Omental fat pad (tissue), 4 donors: ENCODE data around the gene SRA1. TPM values are rescaled to one million over a fixed set of nuclear protein-coding genes. Genes with fewer than 3 reads are reported as not detected.

Experiments used
- ATAC-seq: fragments of 150-250 bp; one replicate; pipeline ENCODE4 v1.9.1; 2016; ENCODE audit warnings: mild to moderate bottlenecking, moderate library complexity; ENCODE audit not compliant: low FRiP score
- DNase-seq: peaks from one replicate; pipeline ENCODE4 v3.0.0-alpha.2; 2019; ENCODE audit warnings: low spot score
- CTCF ChIP-seq, 3 donors: fragments of 450-650 bp; IDR thresholded peaks; one replicate each; pipeline ENCODE4 v1.5.1; 2016 to 2017; ENCODE audit warnings: antibody characterized with exemption in 3 of 3, mild to moderate bottlenecking in 3 of 3, moderate library complexity in 2 of 3
- total RNA-seq, 4 donors: library from RNA; depleted of rRNA; stranded (reverse); fragments of >200 nt; gene quantifications; one replicate each; pipeline ENCODE4 v1.1.0, GENCODE V29; 2016

SRA1 gene
- total RNA-seq, 4 donors from 2014 or later = 18.1 to 44.2 (median 24.3) TPM

GRCh38 chr5:140551872-140552271 is 5.4 kb downstream of the SRA1 start:
- DNase-seq = no peak
- no peak for ATAC-seq
- no peak for TF ChIP-seq CTCF (IDR thresholded peaks at IDR 0.05)

GRCh38 chr5:140550147-140551079 is 6.9 kb downstream of the SRA1 start:
- ATAC-seq (no peak), DNase-seq (no peak)
- no peak for TF ChIP-seq CTCF (IDR thresholded peaks at IDR 0.05)

- ATAC-seq (no peak), DNase-seq (no peak)
- no peak for TF ChIP-seq CTCF (IDR thresholded peaks at IDR 0.05)
Measured at GRCh38 chr5:140549237-140550144, 7.8 kb downstream of the SRA1 start.

- TF ChIP-seq CTCF (IDR thresholded peaks at IDR 0.05) = no peak
- DNase-seq (no peak), ATAC-seq (no peak)
Measured at GRCh38 chr5:140548791-140549190, 8.5 kb downstream of the SRA1 start.

GRCh38 chr5:140548300-140548688 is 9.0 kb downstream of the SRA1 start:
- no peak for DNase-seq
- TF ChIP-seq CTCF (IDR thresholded peaks at IDR 0.05) = no peak

GRCh38 chr5:140547508-140548299 is 9.6 kb downstream of the SRA1 start, which contains the start of gene EIF4EBP3:
EIF4EBP3 (plus strand) TSS chr5:140547662; CDS start chr5:140547738, 76 bp downstream.
- TF ChIP-seq CTCF (IDR thresholded peaks at IDR 0.05) = peak in 1 of 3 donors; percentile 90
- DNase-seq = peak; percentile 87

More at GRCh38 chr5:140548300-140548688, 9.0 kb downstream of the SRA1 start:
- peak; percentile 34 for ATAC-seq

More at GRCh38 chr5:140547508-140548299, 9.6 kb downstream of the SRA1 start, which contains the start of gene EIF4EBP3:
- ATAC-seq = peak; percentile 95
